ENCODE results near the gene ZNF575.
"Not testable (repeated sequence)": the region's sequence is repeated elsewhere in the genome, so short reads cannot be mapped to it uniquely, and the experiment has no call there.

Gene ZNF575

DNA sequence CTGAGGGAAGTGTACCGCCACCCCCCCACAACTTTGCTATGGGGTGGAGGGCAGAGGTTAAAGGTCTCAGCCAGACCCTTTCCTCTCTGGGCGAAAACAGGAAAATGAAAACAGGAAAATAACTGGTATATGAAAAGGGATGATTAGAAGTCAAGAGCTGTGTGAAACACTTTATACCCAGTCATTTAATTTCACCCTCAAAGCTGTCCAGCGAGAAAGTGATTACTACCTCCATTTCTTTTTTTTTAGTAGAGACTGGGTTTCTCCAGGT is 27.9 kb upstream of the ZNF575 start:
- Histone ChIP-seq H3K4me3 (ENCODE audit: low read depth, low read length) (peak overlapping the region; percentile 72), H3K27ac (peak overlapping the region; percentile 65; the same call in 1 of the 2 replicates), H3K36me3 (peaks cover 21% of the 10 kb centered on the region), H3K27me3 (ENCODE audit: insufficient read depth, low read depth, severe bottlenecking) (no peaks in the 10 kb centered on the region), H3K9me3 (ENCODE audit: severe bottlenecking) (no peaks in the 10 kb centered on the region)
- TF ChIP-seq, protein P1, sequence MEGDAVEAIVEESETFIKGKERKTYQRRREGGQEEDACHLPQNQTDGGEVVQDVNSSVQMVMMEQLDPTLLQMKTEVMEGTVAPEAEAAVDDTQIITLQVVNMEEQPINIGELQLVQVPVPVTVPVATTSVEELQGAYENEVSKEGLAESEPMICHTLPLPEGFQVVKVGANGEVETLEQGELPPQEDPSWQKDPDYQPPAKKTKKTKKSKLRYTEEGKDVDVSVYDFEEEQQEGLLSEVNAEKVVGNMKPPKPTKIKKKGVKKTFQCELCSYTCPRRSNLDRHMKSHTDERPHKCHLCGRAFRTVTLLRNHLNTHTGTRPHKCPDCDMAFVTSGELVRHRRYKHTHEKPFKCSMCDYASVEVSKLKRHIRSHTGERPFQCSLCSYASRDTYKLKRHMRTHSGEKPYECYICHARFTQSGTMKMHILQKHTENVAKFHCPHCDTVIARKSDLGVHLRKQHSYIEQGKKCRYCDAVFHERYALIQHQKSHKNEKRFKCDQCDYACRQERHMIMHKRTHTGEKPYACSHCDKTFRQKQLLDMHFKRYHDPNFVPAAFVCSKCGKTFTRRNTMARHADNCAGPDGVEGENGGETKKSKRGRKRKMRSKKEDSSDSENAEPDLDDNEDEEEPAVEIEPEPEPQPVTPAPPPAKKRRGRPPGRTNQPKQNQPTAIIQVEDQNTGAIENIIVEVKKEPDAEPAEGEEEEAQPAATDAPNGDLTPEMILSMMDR (IDR thresholded peaks at IDR 0.05; ENCODE audit: low read depth, low read length), result no peak
- DNase-seq, result no peak

DNA sequence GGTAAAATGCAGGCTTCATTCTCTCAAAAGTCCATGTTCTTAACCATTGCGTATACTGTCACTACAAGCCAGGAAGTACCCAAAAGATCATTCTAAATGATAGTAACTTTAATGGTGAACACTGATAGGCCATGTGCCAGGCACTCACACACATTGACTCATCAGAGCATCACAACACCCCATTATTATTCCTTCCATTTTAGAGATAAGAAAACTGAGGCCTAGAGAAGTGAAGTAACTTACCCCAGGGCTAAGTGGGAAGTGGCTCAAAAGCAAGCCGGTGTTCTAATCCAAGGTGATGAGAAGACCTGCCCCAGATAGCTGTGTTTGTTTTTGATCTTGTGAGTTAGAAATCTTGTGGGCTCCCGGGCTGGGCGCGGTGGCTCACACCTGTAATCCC is 27.0 kb upstream of the ZNF575 start:
- Histone ChIP-seq H3K27me3 (ENCODE audit: insufficient read depth, low read depth, severe bottlenecking) (no peaks in the 10 kb centered on the region), H3K27ac (no peak overlapping the region), H3K4me3 (ENCODE audit: low read depth, low read length) (no peak overlapping the region), H3K9me3 (ENCODE audit: severe bottlenecking) (no peaks in the 10 kb centered on the region), H3K36me3 (peaks cover 21% of the 10 kb centered on the region)
- no peak for DNase-seq
- TF ChIP-seq, protein P1 (IDR thresholded peaks at IDR 0.05; ENCODE audit: low read depth, low read length), result no peak

DNA sequence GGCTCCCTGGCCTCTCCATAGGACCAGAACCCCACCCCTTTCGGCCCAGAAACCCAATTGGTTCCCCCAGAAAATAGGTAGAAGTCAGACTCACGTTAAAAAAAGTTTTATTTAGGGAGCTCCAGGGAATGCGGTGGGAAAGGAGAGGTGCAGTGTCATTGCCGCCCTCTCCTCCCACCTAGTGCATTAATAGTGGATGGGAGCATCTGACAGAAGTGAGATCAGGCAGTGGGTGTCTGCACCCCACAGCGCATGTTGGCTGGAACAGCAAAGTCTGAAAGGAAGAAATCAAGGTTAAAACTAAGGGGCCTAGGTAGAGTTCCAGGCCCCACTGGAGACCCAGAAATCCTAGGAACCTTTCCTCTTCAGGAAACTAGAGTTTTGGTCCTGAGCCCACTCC is 26.4 kb upstream of the ZNF575 start:
- DNase-seq, result no peak
- Histone ChIP-seq H3K9me3 (ENCODE audit: severe bottlenecking) (no peaks in the 10 kb centered on the region), H3K27ac (no peak overlapping the region), H3K27me3 (ENCODE audit: insufficient read depth, low read depth, severe bottlenecking) (no peaks in the 10 kb centered on the region), H3K36me3 (peaks cover 17% of the 10 kb centered on the region), H3K4me3 (ENCODE audit: low read depth, low read length) (no peak overlapping the region)
- TF ChIP-seq, protein P1 (IDR thresholded peaks at IDR 0.05; ENCODE audit: low read depth, low read length), result no peak

DNA sequence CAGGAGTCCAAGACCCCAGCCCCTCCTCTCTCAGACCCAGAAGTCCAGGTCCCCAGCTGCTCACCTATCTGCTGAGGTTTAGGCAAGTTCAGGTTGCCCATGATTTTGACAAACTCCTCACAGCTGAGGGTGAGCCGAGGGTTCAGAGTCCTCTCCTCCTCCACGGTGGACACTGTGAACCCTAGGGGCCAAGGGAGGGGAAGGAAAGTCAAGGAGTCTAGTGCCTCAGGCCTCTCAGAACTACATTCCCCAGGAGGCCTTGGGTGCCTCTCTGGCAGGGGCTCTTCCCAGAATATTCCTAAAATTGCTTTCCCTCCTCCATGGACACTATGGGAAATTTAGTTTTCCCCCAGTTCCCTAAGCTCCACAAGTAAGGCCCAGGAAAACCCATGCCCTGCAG is 25.1 kb upstream of the ZNF575 start:
- Histone ChIP-seq H3K9me3 (ENCODE audit: severe bottlenecking) (no peaks in the 10 kb centered on the region), H3K4me3 (ENCODE audit: low read depth, low read length) (no peak overlapping the region), H3K27me3 (ENCODE audit: insufficient read depth, low read depth, severe bottlenecking) (no peaks in the 10 kb centered on the region), H3K27ac (no peak overlapping the region), H3K36me3 (peaks cover 13% of the 10 kb centered on the region)
- TF ChIP-seq, protein P1 (IDR thresholded peaks at IDR 0.05; ENCODE audit: low read depth, low read length), result no peak
- no peak for DNase-seq

DNA sequence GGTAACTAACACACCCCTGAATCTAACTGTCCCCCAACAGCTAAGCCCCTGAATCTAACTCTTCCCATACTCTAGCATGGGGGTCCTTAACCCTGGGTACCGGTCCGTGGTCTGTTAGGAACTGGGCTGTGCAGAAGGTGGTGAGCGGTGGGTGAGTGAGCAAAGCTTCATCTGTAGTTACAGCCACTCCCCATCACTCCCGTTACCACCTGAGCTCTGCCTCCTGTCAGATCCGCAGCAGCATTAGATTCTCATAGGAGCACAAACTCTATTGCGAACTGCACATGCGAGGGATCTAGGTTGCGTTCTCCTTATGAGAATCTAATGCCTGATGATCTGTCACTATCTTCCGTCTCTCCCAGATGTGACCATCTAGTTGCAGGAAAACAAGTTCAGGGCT is 22.3 kb upstream of the ZNF575 start:
- Histone ChIP-seq H3K27ac (no peak overlapping the region), H3K36me3 (peaks cover 13% of the 10 kb centered on the region)
- DNase-seq, result no peak

DNA sequence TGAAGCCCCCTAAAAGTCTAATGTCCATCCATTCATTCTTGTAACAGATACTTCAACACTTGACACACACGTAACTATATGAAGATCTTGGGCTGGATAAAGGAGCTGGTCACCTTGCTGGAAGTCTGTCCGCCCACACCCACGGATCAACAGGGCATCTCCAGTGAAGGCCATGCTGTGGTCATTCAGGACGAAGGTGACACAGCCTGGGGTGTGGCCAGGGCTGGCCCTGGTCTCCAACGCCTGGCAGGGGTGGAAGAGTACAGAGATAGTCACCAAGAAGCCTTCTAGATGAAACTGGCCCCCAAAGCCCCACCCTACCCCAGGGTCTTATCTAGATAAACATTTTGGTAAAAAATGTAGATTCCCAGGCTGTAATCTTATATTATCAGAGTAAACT is 21.7 kb upstream of the ZNF575 start:
- Histone ChIP-seq H3K27me3 (ENCODE audit: insufficient read depth, low read depth, severe bottlenecking) (no peaks in the 10 kb centered on the region), H3K36me3 (peaks cover 13% of the 10 kb centered on the region), H3K4me3 (ENCODE audit: low read depth, low read length) (no peak overlapping the region), H3K9me3 (ENCODE audit: severe bottlenecking) (no peaks in the 10 kb centered on the region), H3K27ac (no peak overlapping the region)
- no peak for DNase-seq
- TF ChIP-seq, protein P1 (IDR thresholded peaks at IDR 0.05; ENCODE audit: low read depth, low read length), result no peak

More for the DNA sequence above, 22.3 kb upstream of the ZNF575 start:
- Histone ChIP-seq H3K27me3 (ENCODE audit: insufficient read depth, low read depth, severe bottlenecking) (no peaks in the 10 kb centered on the region), H3K9me3 (ENCODE audit: severe bottlenecking) (no peaks in the 10 kb centered on the region), H3K4me3 (ENCODE audit: low read depth, low read length) (no peak overlapping the region)
- TF ChIP-seq, protein P1 (IDR thresholded peaks at IDR 0.05; ENCODE audit: low read depth, low read length), result no peak

DNA sequence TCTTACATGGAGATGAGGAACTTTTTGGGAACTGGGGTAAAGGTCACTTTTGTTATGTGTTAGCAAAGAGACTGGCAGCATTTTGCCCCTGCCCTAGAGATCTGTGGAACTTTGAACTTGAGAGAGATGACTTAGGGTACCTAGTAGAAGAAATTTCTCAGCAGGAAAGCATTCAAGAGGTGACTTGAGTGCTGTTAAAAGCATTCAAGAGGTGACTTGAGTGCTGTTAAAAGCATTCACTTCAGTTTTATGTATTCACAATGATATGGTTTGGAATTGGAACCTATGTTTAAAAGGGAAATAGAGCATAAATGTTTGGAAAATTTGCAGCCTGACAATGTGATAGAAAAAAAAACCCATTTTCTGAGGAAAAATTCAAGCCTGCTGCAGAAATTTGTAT is 20.6 kb upstream of the ZNF575 start:
- peaks cover 13% of the 10 kb centered on the region for H3K36me3 ChIP-seq
- H3K4me3 ChIP-seq (ENCODE audit: low read depth, low read length); H3K9me3 ChIP-seq (ENCODE audit: severe bottlenecking); DNase-seq; H3K27me3 ChIP-seq (ENCODE audit: insufficient read depth, low read depth, severe bottlenecking); H3K27ac ChIP-seq: not testable (repeated sequence)
